Ureter (tissue), 1 donor: ENCODE data around the gene OTUD1. TPM values are rescaled to one million over a fixed set of nuclear protein-coding genes. Genes with fewer than 3 reads are reported as not detected.

Experiments used
- DNase-seq: peaks from one replicate; pipeline ENCODE4 v3.0.0-alpha.2; 2020; ENCODE audit warnings: low spot score
- total RNA-seq: library from RNA; stranded (reverse); gene quantifications from one replicate; pipeline ENCODE4 v1.2.4, GENCODE V29; 2023
- donor health status: DM: yes; HTN: yes; CAD: no.

The OTUD1 gene
- total RNA-seq, 1 donor from 2014 or later: 10.6 TPM

GRCh38 chr10:23421397-23421796, 17.5 kb upstream of the OTUD1 start:
- no peak for DNase-seq

- no peak for DNase-seq
Measured at GRCh38 chr10:23422003-23422411, 16.9 kb upstream of the OTUD1 start.

GRCh38 chr10:23432166-23432565, 6.7 kb upstream of the OTUD1 start:
- DNase-seq: no peak

GRCh38 chr10:23432639-23433038, 6.2 kb upstream of the OTUD1 start:
- DNase-seq: no peak

- DNase-seq: no peak
Measured at GRCh38 chr10:23433701-23434100, 5.2 kb upstream of the OTUD1 start.

- DNase-seq: no peak
Measured at GRCh38 chr10:23435378-23435777, 3.5 kb upstream of the OTUD1 start.

GRCh38 chr10:23436983-23437382, 1.9 kb upstream of the OTUD1 start:
- no peak for DNase-seq

GRCh38 chr10:23437963-23438546, 820 bp upstream of the OTUD1 start:
- no peak for DNase-seq

GRCh38 chr10:23439452-23439960, 631 bp downstream of the OTUD1 start:
- no peak for DNase-seq

GRCh38 chr10:23439961-23440889, 1.4 kb downstream of the OTUD1 start:
- peak; percentile 45 for DNase-seq

- no peak for DNase-seq
Measured at GRCh38 chr10:23441251-23441650, 2.4 kb downstream of the OTUD1 start.

GRCh38 chr10:23442936-23443335, 4.1 kb downstream of the OTUD1 start:
- DNase-seq: no peak

- no peak for DNase-seq
Measured at GRCh38 chr10:23445591-23445990, 6.7 kb downstream of the OTUD1 start.

GRCh38 chr10:23448323-23448722, 9.4 kb downstream of the OTUD1 start:
- no peak for DNase-seq

- no peak for DNase-seq
Measured at GRCh38 chr10:23448802-23449570, 10.1 kb downstream of the OTUD1 start.

- no peak for DNase-seq
Measured at GRCh38 chr10:23452033-23452655, 13.3 kb downstream of the OTUD1 start.

GRCh38 chr10:23453465-23453864, 14.6 kb downstream of the OTUD1 start:
- no peak for DNase-seq

GRCh38 chr10:23457632-23458417, 18.9 kb downstream of the OTUD1 start:
- DNase-seq: no peak

- DNase-seq: no peak
Measured at GRCh38 chr10:23459308-23459939, 20.5 kb downstream of the OTUD1 start.

- DNase-seq: no peak
Measured at GRCh38 chr10:23461557-23461956, 22.7 kb downstream of the OTUD1 start.
